Superior temporal gyrus (tissue), 1 donor: Measurements from ENCODE around the gene USP22.

Experiments used
- DNase-seq: peaks from one replicate; pipeline ENCODE4 v3.0.0-alpha.2; 2016; ENCODE audit errors: extremely low spot score

USP22 gene

GRCh38 chr17:20960871-20961270, 81.9 kb downstream of the USP22 start:
- no peak for DNase-seq

- DNase-seq: no peak
Observed at GRCh38 chr17:20955427-20956323, 87.1 kb downstream of the USP22 start.

GRCh38 chr17:20954794-20955193, 88.0 kb downstream of the USP22 start:
- DNase-seq: no peak

- DNase-seq: no peak
Observed at GRCh38 chr17:20952183-20952582, 90.6 kb downstream of the USP22 start.
